DMS 273 (cell line): ENCODE measurements around the gene DDIAS.
"Not testable (repeated sequence)": the region's sequence is repeated elsewhere in the genome, so short reads cannot be mapped to it uniquely, and the experiment has no call there.

Experiments used
- DNase-seq: peaks from one replicate; lab custom pipeline; 2025; ENCODE audit not compliant: unreplicated experiment; lab: John Stamatoyannopoulos, UW

Gene DDIAS

GRCh38 chr11:82920227-82920626 lies 18.7 kb downstream of the DDIAS start:
- DNase-seq, result not testable (repeated sequence)

- DNase-seq, result not testable (repeated sequence)
Measured at GRCh38 chr11:82922396-82923173, 21.0 kb downstream of the DDIAS start.

GRCh38 chr11:82924522-82925224 lies 23.1 kb downstream of the DDIAS start:
- no peak for DNase-seq

- DNase-seq, result peak; percentile 62
Measured at GRCh38 chr11:82927264-82927880, 25.8 kb downstream of the DDIAS start.

GRCh38 chr11:82929121-82929520 lies 27.6 kb downstream of the DDIAS start:
- DNase-seq, result no peak

GRCh38 chr11:82930229-82930628 lies 28.7 kb downstream of the DDIAS start:
- DNase-seq, result no peak

GRCh38 chr11:82930734-82931133 lies 29.2 kb downstream of the DDIAS start:
- DNase-seq, result no peak

- DNase-seq, result no peak
Measured at GRCh38 chr11:82932564-82932963, 31.0 kb downstream of the DDIAS start.

GRCh38 chr11:82936261-82936660 lies 34.7 kb downstream of the DDIAS start:
- no peak for DNase-seq

- no peak for DNase-seq
Measured at GRCh38 chr11:82937554-82937953, 36.0 kb downstream of the DDIAS start.

- DNase-seq, result no peak
Measured at GRCh38 chr11:82939456-82939855, 37.9 kb downstream of the DDIAS start.

- no peak for DNase-seq
Measured at GRCh38 chr11:82942376-82942775, 40.8 kb downstream of the DDIAS start.

- not testable (repeated sequence) for DNase-seq
Measured at GRCh38 chr11:82943430-82943829, 41.9 kb downstream of the DDIAS start.

- DNase-seq, result no peak
Measured at GRCh38 chr11:82944198-82944597, 42.7 kb downstream of the DDIAS start.

GRCh38 chr11:82945041-82945440 lies 43.5 kb downstream of the DDIAS start:
- DNase-seq, result not testable (repeated sequence)

- peak; percentile 23 for DNase-seq
Measured at GRCh38 chr11:82945682-82946081, 44.1 kb downstream of the DDIAS start.

- no peak for DNase-seq
Measured at GRCh38 chr11:82949352-82949751, 47.8 kb downstream of the DDIAS start.

- DNase-seq, result not testable (repeated sequence)
Measured at GRCh38 chr11:82950502-82950901, 49.0 kb downstream of the DDIAS start.

- DNase-seq, result not testable (repeated sequence)
Measured at GRCh38 chr11:82955736-82956453, 54.4 kb downstream of the DDIAS start.

GRCh38 chr11:82959987-82960778 lies 58.6 kb downstream of the DDIAS start:
- DNase-seq, result no peak

- DNase-seq, result no peak
Measured at GRCh38 chr11:82960779-82961143, 59.2 kb downstream of the DDIAS start.
